GM12878 (cell line): ENCODE data around the gene SGSM2. TPM values are rescaled to one million over a fixed set of nuclear protein-coding genes. Genes with fewer than 3 reads are reported as not detected.

Experiments used
- ATAC-seq: fragments of 200-7000 bp; cut with Tn5 transposase; 3 replicates; pipeline ENCODE4 v1.9.1; 2020; ENCODE audit warnings: mild to moderate bottlenecking, moderate library complexity
- BruUV-seq: library from RNA; stranded (reverse); fragments of 400-500 nt; replicated peaks from 2 replicates; lab custom pipeline; 2021; lab: Mats Ljungman, UMichigan
- CTCF ChIA-PET: fragments of 300-600 bp; sonication (Branson Sonifier 250); formaldehyde crosslinking; extraction: SDS; loops from one replicate; lab custom pipeline; 2021; ENCODE audit warnings: inconsistent platforms; lab: Yijun Ruan, JAX
- POLR2A ChIA-PET: fragments of 350-600 bp; formaldehyde crosslinking; extraction: SDS; loops from one replicate; lab custom pipeline; 2021; ENCODE audit warnings: inconsistent platforms; lab: Charles Lee
- RAD21 ChIA-PET: fragments of 300-600 bp; sonication (Branson Sonifier 250); formaldehyde crosslinking; loops from one replicate; lab custom pipeline; 2023; ENCODE audit warnings: antibody characterized with exemption; ENCODE audit not compliant: unreplicated experiment; lab: Charles Lee
- SMC1A ChIA-PET: fragments of 300-600 bp; sonication (Branson Sonifier 250); formaldehyde crosslinking; loops from one replicate; lab custom pipeline; 2023; ENCODE audit not compliant: unreplicated experiment, uncharacterized antibody; lab: Charles Lee
- DNase-seq: peaks from one replicate; pipeline ENCODE4 v3.0.0-alpha.2; 2011; ENCODE audit warnings: low read depth, low spot score
- FAIRE-seq: peaks from 3 replicates; lab custom pipeline; 2011; peaks lifted over from hg19 to GRCh38; lab: Jason Lieb, UNC
- H2AFZ ChIP-seq: 2 replicates; pipeline ENCODE4 v1.6.0; 2011; ENCODE audit warnings: low read depth, low read length, control low read depth; ENCODE audit not compliant: control insufficient read depth
- H3K27ac ChIP-seq: 2 replicates; pipeline ENCODE4 v1.5.1; 2011; ENCODE audit warnings: control low read depth; ENCODE audit not compliant: control insufficient read depth, insufficient read depth
- H3K27me3 ChIP-seq, 2 experiments: replicated peaks in 1 of 2; 2 replicates each; pipeline versions ENCODE4 v1.6.0 to v1.6.1; 2011; ENCODE audit warnings: low read length in 1 of 2; ENCODE audit not compliant: control insufficient read depth in 2 of 2, insufficient read depth in 2 of 2
- H3K36me3 ChIP-seq, 2 experiments: 2 replicates each; pipeline ENCODE4 v1.5.1; 2011; ENCODE audit warnings: low read length in 1 of 2; ENCODE audit not compliant: control insufficient read depth in 2 of 2, insufficient read depth in 2 of 2
- H3K4me1 ChIP-seq: 2 replicates; pipeline ENCODE4 v1.6.1; 2011; ENCODE audit warnings: mild to moderate bottlenecking, low read length, moderate library complexity, mixed read lengths; ENCODE audit not compliant: control insufficient read depth, insufficient read depth
- H3K4me2 ChIP-seq: 2 replicates; pipeline ENCODE4 v1.6.0; 2011; ENCODE audit warnings: control low read depth; ENCODE audit not compliant: control insufficient read depth, insufficient read depth
- H3K4me3 ChIP-seq: fragments of 200-600 bp; sonication (generic); 2 replicates; pipeline ENCODE4 v1.5.1; 2016
- H3K79me2 ChIP-seq: 2 replicates; pipeline ENCODE4 v1.6.0; 2011; ENCODE audit warnings: low read length; ENCODE audit not compliant: control insufficient read depth, insufficient read depth
- H3K9ac ChIP-seq: 2 replicates; pipeline ENCODE4 v1.8.0; 2011; ENCODE audit warnings: low read length, control low read depth, mixed read lengths; ENCODE audit not compliant: control insufficient read depth, insufficient read depth
- H3K9me3 ChIP-seq: replicated peaks from 3 replicates; pipeline ENCODE4 v1.5.1; 2011; ENCODE audit warnings: mild to moderate bottlenecking, low read length; ENCODE audit not compliant: control insufficient read depth, insufficient read depth
- H4K20me1 ChIP-seq: 2 replicates; pipeline ENCODE4 v1.6.0; 2011; ENCODE audit not compliant: control insufficient read depth, insufficient read depth
- NFXL1 ChIP-seq: fragments of 450-650 bp; IDR thresholded peaks from 2 replicates; pipeline ENCODE4 v1.6.1; 2017; ENCODE audit warnings: antibody characterized with exemption, mild to moderate bottlenecking, borderline replicate concordance
- NFYA ChIP-seq: IDR thresholded peaks from 2 replicates; pipeline ENCODE4 v1.6.1; 2011; ENCODE audit warnings: low read depth, mild to moderate bottlenecking, low read length, improper control_type of control experiment, borderline replicate concordance
- NR2C1 ChIP-seq: fragments of 450-650 bp; IDR thresholded peaks from 2 replicates; pipeline ENCODE4 v1.6.1; 2017; ENCODE audit warnings: antibody characterized with exemption, mild to moderate bottlenecking, moderate library complexity
- NR2C2 ChIP-seq: IDR thresholded peaks from 2 replicates; pipeline ENCODE4 v1.6.1; 2011; ENCODE audit warnings: borderline replicate concordance, low read depth; ENCODE audit not compliant: control insufficient read depth, insufficient read length
- PAX8 ChIP-seq: fragments of 450-650 bp; IDR thresholded peaks from 2 replicates; pipeline ENCODE4 v1.6.1; 2017; ENCODE audit warnings: mild to moderate bottlenecking, moderate library complexity
- SMAD1 ChIP-seq: fragments of 450-650 bp; IDR thresholded peaks from 2 replicates; pipeline ENCODE4 v1.6.1; 2018; ENCODE audit warnings: mild to moderate bottlenecking, low read depth; ENCODE audit not compliant: partially characterized antibody
- YY1 ChIP-seq: IDR thresholded peaks from 2 replicates; pipeline ENCODE4 v1.6.1; 2011; ENCODE audit warnings: low read depth, mild to moderate bottlenecking, low read length
- ZNF274 ChIP-seq: IDR thresholded peaks from one replicate; pipeline ENCODE4 v1.8.0; 2011; ENCODE audit not compliant: insufficient read length, insufficient read depth
- WGBS: methylation state at CpG from one replicate; pipeline ENCODE4 v1.1.6; 2016; ENCODE audit warnings: low lambda C conversion rate; ENCODE audit not compliant: insufficient replicate concordance, insufficient coverage; ENCODE audit errors: missing lambda C conversion rate; 5-methylcytosine and 5-hydroxymethylcytosine counted together
- in situ Hi-C: fragments of 300-500 bp; cut with MboI; formaldehyde crosslinking; loops from 9 replicates; pipeline ENCODE4 v1.14.3; 2018; ENCODE audit warnings: mixed read lengths
- intact Hi-C: fragments of 100-400 bp; cut with micrococcal nuclease; formaldehyde crosslinking; loops from one replicate; pipeline ENCODE4 v1.14.2; 2022; ENCODE audit not compliant: unreplicated experiment
- polyA plus RNA-seq, 11 experiments: library from polyadenylated mRNA; depleted of rRNA in 4 of 11; unstranded in 6 of 11; stranded (reverse) in 5 of 11; fragments of >200 nt; fragmentation: Nextera tagmentation in 4 of 11; fragmentation: Illumina TruSeq in 1 of 11; extraction: Ambion mirVana in 4 of 11; extraction: Trizol in 1 of 11; gene quantifications; 1 replicate in 1 of 11; 2 replicates in 10 of 11; pipeline versions ENCODE4 v1.2.1 to v1.2.3, GENCODE V29; 2011 to 2016; ENCODE audit warnings: inconsistent platforms in 2 of 11, missing spikeins in 2 of 11, low read depth in 1 of 11
- total RNA-seq, 4 experiments: library from RNA; depleted of rRNA in 3 of 4; stranded (reverse); fragments of >200 nt in 3 of 4; fragmentation: Illumina TruSeq in 1 of 4; extraction: Trizol in 1 of 4; gene quantifications; 2 replicates each; pipeline versions ENCODE4 v1.2.1 to v1.2.3, GENCODE V29; 2013 to 2021
- TF ChIP-seq, protein P1 (sequence below): fragments of 450-650 bp; IDR thresholded peaks from 2 replicates; pipeline ENCODE4 v1.6.1; 2018; ENCODE audit warnings: borderline replicate concordance, mild to moderate bottlenecking; ENCODE audit not compliant: partially characterized antibody
- TF ChIP-seq, protein P2 (sequence below): fragments of 450-650 bp; conservative IDR thresholded peaks from 2 replicates; pipeline ENCODE4 v1.6.1; 2017; ENCODE audit warnings: mild to moderate bottlenecking, moderate library complexity
- TF ChIP-seq, protein P3 (sequence below): fragments of 450-650 bp; formaldehyde crosslinking; IDR thresholded peaks from 2 replicates; pipeline ENCODE4 v1.4.0; 2022; ENCODE audit warnings: mild to moderate bottlenecking, moderate library complexity
- TF ChIP-seq, protein P4 (sequence below): IDR thresholded peaks from 2 replicates; pipeline ENCODE4 v1.6.1; 2012; ENCODE audit warnings: mild to moderate bottlenecking, low read depth, low read length

The SGSM2 gene
- total and polyA plus RNA-seq, 10 of the 15 experiments (the other 5 are each of a cell fraction or from before 2014, with no cell fraction given), result 0.50 to 50.9 (median 18.5) TPM

DNA sequence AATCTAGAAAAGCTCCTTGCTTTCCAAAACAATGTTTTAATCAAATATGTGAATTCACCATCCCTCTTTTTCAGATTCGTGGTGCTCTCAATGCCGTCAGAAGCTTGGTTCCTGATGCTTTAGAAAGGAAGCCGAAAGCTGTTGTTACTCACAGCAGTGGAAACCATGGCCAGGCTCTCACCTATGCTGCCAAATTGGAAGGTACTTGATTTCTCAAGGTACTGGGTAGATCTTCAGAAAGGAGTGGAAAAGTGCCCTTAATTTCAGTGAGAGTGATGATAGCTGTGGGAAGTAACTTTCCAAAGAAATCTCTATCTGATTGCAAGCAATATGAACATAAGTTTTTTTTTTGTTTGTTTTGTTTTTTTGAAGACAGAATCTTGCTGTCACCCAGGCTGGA, 19.5 kb upstream of the SGSM2 start:
- Histone ChIP-seq H3K27ac (no peak overlapping the region), H3K4me3 (no peak overlapping the region), H3K36me3 (peaks cover 0 to 5% of the 10 kb centered on the region in 2 experiments; a peak in 2 of 4 replicates), H2AFZ (no peak overlapping the region), H3K27me3 (no peaks in the 10 kb centered on the region), H4K20me1 (no peaks in the 10 kb centered on the region), H3K9me3 (no peaks in the 10 kb centered on the region), H3K4me1 (no peaks in the 10 kb centered on the region), H3K4me2 (no peak overlapping the region), H3K79me2 (no peaks in the 10 kb centered on the region), H3K9ac (no peak overlapping the region)
- no peak for FAIRE-seq
- ChIA-PET POLR2A (interaction anchor here (0.8 kb wide), 1 partner anchor 15 kb away, joined by 3 read pairs; no protein-coding TSS in a partner anchor), SMC1A (interaction anchor here (0.9 to 2.2 kb wide), 2 partner anchors 65 to 98 kb away, joined by 3 to 5 read pairs; no protein-coding TSS in a partner anchor), RAD21 (interaction anchor here (0.5 to 0.6 kb wide), 2 partner anchors 13 to 29 kb away, joined by 4 to 5 read pairs; no protein-coding TSS in a partner anchor), CTCF (interaction anchor here (0.7 to 0.8 kb wide), 2 partner anchors 65 to 263 kb away, joined by 3 to 4 read pairs; no protein-coding TSS in a partner anchor)
- in situ Hi-C loops (no loop called here), intact Hi-C loops (no loop called here)
- WGBS, result 98% methylated on average over 3 of the region's 3 CpGs
- ATAC-seq, result no peak
- no peak for DNase-seq
- BruUV-seq, result no TSS peak
- TF ChIP-seq NFYA, result no peak
- TF ChIP-seq, protein P1, sequence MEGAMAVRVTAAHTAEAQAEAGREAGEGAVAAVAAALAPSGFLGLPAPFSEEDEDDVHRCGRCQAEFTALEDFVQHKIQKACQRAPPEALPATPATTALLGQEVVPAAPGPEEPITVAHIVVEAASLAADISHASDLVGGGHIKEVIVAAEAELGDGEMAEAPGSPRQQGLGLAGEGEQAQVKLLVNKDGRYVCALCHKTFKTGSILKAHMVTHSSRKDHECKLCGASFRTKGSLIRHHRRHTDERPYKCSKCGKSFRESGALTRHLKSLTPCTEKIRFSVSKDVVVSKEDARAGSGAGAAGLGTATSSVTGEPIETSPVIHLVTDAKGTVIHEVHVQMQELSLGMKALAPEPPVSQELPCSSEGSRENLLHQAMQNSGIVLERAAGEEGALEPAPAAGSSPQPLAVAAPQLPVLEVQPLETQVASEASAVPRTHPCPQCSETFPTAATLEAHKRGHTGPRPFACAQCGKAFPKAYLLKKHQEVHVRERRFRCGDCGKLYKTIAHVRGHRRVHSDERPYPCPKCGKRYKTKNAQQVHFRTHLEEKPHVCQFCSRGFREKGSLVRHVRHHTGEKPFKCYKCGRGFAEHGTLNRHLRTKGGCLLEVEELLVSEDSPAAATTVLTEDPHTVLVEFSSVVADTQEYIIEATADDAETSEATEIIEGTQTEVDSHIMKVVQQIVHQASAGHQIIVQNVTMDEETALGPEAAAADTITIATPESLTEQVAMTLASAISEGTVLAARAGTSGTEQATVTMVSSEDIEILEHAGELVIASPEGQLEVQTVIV, result no peak
- TF ChIP-seq, protein P2, sequence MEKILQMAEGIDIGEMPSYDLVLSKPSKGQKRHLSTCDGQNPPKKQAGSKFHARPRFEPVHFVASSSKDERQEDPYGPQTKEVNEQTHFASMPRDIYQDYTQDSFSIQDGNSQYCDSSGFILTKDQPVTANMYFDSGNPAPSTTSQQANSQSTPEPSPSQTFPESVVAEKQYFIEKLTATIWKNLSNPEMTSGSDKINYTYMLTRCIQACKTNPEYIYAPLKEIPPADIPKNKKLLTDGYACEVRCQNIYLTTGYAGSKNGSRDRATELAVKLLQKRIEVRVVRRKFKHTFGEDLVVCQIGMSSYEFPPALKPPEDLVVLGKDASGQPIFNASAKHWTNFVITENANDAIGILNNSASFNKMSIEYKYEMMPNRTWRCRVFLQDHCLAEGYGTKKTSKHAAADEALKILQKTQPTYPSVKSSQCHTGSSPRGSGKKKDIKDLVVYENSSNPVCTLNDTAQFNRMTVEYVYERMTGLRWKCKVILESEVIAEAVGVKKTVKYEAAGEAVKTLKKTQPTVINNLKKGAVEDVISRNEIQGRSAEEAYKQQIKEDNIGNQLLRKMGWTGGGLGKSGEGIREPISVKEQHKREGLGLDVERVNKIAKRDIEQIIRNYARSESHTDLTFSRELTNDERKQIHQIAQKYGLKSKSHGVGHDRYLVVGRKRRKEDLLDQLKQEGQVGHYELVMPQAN, result no peak
- TF ChIP-seq ZNF274, result no peak
- TF ChIP-seq SMAD1, result no peak
- TF ChIP-seq, protein P3, sequence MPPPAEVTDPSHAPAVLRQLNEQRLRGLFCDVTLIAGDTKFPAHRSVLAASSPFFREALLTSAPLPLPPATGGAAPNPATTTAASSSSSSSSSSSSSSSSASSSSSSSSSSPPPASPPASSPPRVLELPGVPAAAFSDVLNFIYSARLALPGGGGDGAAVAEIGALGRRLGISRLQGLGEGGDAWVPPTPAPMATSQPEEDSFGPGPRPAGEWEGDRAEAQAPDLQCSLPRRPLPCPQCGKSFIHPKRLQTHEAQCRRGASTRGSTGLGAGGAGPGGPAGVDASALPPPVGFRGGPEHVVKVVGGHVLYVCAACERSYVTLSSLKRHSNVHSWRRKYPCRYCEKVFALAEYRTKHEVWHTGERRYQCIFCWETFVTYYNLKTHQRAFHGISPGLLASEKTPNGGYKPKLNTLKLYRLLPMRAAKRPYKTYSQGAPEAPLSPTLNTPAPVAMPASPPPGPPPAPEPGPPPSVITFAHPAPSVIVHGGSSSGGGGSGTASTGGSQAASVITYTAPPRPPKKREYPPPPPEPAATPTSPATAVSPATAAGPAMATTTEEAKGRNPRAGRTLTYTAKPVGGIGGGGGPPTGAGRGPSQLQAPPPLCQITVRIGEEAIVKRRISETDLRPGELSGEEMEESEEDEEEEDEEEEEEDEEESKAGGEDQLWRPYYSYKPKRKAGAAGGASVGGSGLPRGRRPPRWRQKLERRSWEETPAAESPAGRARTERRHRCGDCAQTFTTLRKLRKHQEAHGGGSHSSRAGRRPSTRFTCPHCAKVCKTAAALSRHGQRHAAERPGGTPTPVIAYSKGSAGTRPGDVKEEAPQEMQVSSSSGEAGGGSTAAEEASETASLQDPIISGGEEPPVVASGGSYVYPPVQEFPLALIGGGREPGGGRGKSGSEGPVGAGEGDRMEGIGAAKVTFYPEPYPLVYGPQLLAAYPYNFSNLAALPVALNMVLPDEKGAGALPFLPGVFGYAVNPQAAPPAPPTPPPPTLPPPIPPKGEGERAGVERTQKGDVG (CRISPR knock-in tag), result no peak
- no peak for TF ChIP-seq NR2C2
- TF ChIP-seq NR2C1, result no peak
- TF ChIP-seq, protein P4, sequence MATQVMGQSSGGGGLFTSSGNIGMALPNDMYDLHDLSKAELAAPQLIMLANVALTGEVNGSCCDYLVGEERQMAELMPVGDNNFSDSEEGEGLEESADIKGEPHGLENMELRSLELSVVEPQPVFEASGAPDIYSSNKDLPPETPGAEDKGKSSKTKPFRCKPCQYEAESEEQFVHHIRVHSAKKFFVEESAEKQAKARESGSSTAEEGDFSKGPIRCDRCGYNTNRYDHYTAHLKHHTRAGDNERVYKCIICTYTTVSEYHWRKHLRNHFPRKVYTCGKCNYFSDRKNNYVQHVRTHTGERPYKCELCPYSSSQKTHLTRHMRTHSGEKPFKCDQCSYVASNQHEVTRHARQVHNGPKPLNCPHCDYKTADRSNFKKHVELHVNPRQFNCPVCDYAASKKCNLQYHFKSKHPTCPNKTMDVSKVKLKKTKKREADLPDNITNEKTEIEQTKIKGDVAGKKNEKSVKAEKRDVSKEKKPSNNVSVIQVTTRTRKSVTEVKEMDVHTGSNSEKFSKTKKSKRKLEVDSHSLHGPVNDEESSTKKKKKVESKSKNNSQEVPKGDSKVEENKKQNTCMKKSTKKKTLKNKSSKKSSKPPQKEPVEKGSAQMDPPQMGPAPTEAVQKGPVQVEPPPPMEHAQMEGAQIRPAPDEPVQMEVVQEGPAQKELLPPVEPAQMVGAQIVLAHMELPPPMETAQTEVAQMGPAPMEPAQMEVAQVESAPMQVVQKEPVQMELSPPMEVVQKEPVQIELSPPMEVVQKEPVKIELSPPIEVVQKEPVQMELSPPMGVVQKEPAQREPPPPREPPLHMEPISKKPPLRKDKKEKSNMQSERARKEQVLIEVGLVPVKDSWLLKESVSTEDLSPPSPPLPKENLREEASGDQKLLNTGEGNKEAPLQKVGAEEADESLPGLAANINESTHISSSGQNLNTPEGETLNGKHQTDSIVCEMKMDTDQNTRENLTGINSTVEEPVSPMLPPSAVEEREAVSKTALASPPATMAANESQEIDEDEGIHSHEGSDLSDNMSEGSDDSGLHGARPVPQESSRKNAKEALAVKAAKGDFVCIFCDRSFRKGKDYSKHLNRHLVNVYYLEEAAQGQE, result no peak
- TF ChIP-seq PAX8, result no peak
- no peak for TF ChIP-seq YY1
- no peak for TF ChIP-seq NFXL1
